ENCODE measurements around the gene ZNF668. TPM values are rescaled to one million over a fixed set of nuclear protein-coding genes. Genes with fewer than 3 reads are reported as not detected.

Gene ZNF668
- total RNA-seq, 1 donor from 2014 or later = 14.9 TPM

GRCh38 chr16:31092330-31092729 lies 18.3 kb upstream of the ZNF668 start:
- Mint-ChIP-seq H3K9me3 (no peaks in the 10 kb centered on the region), H3K4me3 (peak overlapping the region; percentile 56), H3K4me1 (ENCODE audit: low read depth) (peaks cover 27% of the 10 kb centered on the region), H3K27ac (no peak overlapping the region), H3K36me3 (ENCODE audit: low read depth) (peaks cover 5% of the 10 kb centered on the region), H3K27me3 (ENCODE audit: insufficient read depth) (no peaks in the 10 kb centered on the region)
- no peak for DNase-seq (ENCODE audit: low spot score)
- intact Hi-C loops (cut with micrococcal nuclease) = loop anchor here (5.0 kb wide), 1 partner anchor 350 kb away; the partner anchor contains the start of gene ZNF843

GRCh38 chr16:31090540-31090939 lies 16.5 kb upstream of the ZNF668 start:
- H3K4me3 Mint-ChIP-seq = no peak overlapping the region
- DNase-seq (ENCODE audit: low spot score) = no peak
- H3K4me1 Mint-ChIP-seq (ENCODE audit: low read depth) = peaks cover 18% of the 10 kb centered on the region
- H3K27me3 Mint-ChIP-seq (ENCODE audit: insufficient read depth) = no peaks in the 10 kb centered on the region
- H3K27ac Mint-ChIP-seq = peak overlapping the region; percentile 23
- no peaks in the 10 kb centered on the region for H3K9me3 Mint-ChIP-seq
- peaks cover 8% of the 10 kb centered on the region for H3K36me3 Mint-ChIP-seq (ENCODE audit: low read depth)
- intact Hi-C loops (cut with micrococcal nuclease) = loop anchor here (5.0 kb wide), 1 partner anchor 352 kb away; the partner anchor contains the start of gene ZNF843

- no peaks in the 10 kb centered on the region for H3K27me3 Mint-ChIP-seq (ENCODE audit: insufficient read depth)
- no peak overlapping the region for H3K4me3 Mint-ChIP-seq
- intact Hi-C loops (cut with micrococcal nuclease) = no loop called here
- no peak overlapping the region for H3K27ac Mint-ChIP-seq
- no peaks in the 10 kb centered on the region for H3K9me3 Mint-ChIP-seq
- DNase-seq (ENCODE audit: low spot score) = no peak
- peaks cover 12% of the 10 kb centered on the region for H3K4me1 Mint-ChIP-seq (ENCODE audit: low read depth)
- peaks cover 10% of the 10 kb centered on the region for H3K36me3 Mint-ChIP-seq (ENCODE audit: low read depth)
Measured at GRCh38 chr16:31089199-31089598, 15.2 kb upstream of the ZNF668 start.

- intact Hi-C loops (cut with micrococcal nuclease) = no loop called here
- Mint-ChIP-seq H3K4me1 (ENCODE audit: low read depth) (peaks cover 6% of the 10 kb centered on the region), H3K36me3 (ENCODE audit: low read depth) (peaks cover 10% of the 10 kb centered on the region), H3K4me3 (no peak within 1 kb of the TSS), H3K27me3 (ENCODE audit: insufficient read depth) (no peaks in the 10 kb centered on the region), H3K27ac (no peak within 1 kb of the TSS), H3K9me3 (no peaks in the 10 kb centered on the region)
- no peak for DNase-seq (ENCODE audit: low spot score)
Measured at GRCh38 chr16:31088459-31089183, 14.6 kb upstream of the ZNF668 start, which contains the start of gene PRSS53. Gene PRSS53 (minus strand): TSS chr16:31088943. CDS start chr16:31088809, 134 bp downstream.

- Mint-ChIP-seq H3K4me3 (no peak overlapping the region), H3K27me3 (ENCODE audit: insufficient read depth) (no peaks in the 10 kb centered on the region), H3K9me3 (no peaks in the 10 kb centered on the region), H3K27ac (no peak overlapping the region), H3K4me1 (ENCODE audit: low read depth) (peaks cover 6% of the 10 kb centered on the region), H3K36me3 (ENCODE audit: low read depth) (peaks cover 10% of the 10 kb centered on the region)
- DNase-seq (ENCODE audit: low spot score) = no peak
- intact Hi-C loops (cut with micrococcal nuclease) = no loop called here
Measured at GRCh38 chr16:31087971-31088370, 13.9 kb upstream of the ZNF668 start.

GRCh38 chr16:31087481-31087880 lies 13.4 kb upstream of the ZNF668 start:
- H3K9me3 Mint-ChIP-seq = no peaks in the 10 kb centered on the region
- H3K27me3 Mint-ChIP-seq (ENCODE audit: insufficient read depth) = no peaks in the 10 kb centered on the region
- no peak overlapping the region for H3K4me3 Mint-ChIP-seq
- no peak overlapping the region for H3K27ac Mint-ChIP-seq
- intact Hi-C loops (cut with micrococcal nuclease) = no loop called here
- H3K36me3 Mint-ChIP-seq (ENCODE audit: low read depth) = peaks cover 10% of the 10 kb centered on the region
- DNase-seq (ENCODE audit: low spot score) = no peak
- peaks cover 3% of the 10 kb centered on the region for H3K4me1 Mint-ChIP-seq (ENCODE audit: low read depth)

GRCh38 chr16:31086629-31086906 lies 12.5 kb upstream of the ZNF668 start:
- Mint-ChIP-seq H3K27me3 (ENCODE audit: insufficient read depth) (no peaks in the 10 kb centered on the region), H3K36me3 (ENCODE audit: low read depth) (peaks cover 13% of the 10 kb centered on the region), H3K27ac (no peak overlapping the region), H3K4me3 (no peak overlapping the region), H3K9me3 (no peaks in the 10 kb centered on the region), H3K4me1 (ENCODE audit: low read depth) (no peaks in the 10 kb centered on the region)
- intact Hi-C loops (cut with micrococcal nuclease) = no loop called here
- DNase-seq (ENCODE audit: low spot score) = no peak

- Mint-ChIP-seq H3K4me3 (no peak overlapping the region), H3K27me3 (ENCODE audit: insufficient read depth) (no peaks in the 10 kb centered on the region), H3K36me3 (ENCODE audit: low read depth) (peaks cover 13% of the 10 kb centered on the region), H3K4me1 (ENCODE audit: low read depth) (no peaks in the 10 kb centered on the region), H3K9me3 (no peaks in the 10 kb centered on the region), H3K27ac (no peak overlapping the region)
- DNase-seq (ENCODE audit: low spot score) = no peak
- intact Hi-C loops (cut with micrococcal nuclease) = no loop called here
Measured at GRCh38 chr16:31085873-31086628, 12.0 kb upstream of the ZNF668 start.

- Mint-ChIP-seq H3K36me3 (ENCODE audit: low read depth) (peaks cover 13% of the 10 kb centered on the region), H3K4me3 (no peak overlapping the region), H3K27ac (no peak overlapping the region), H3K4me1 (ENCODE audit: low read depth) (no peaks in the 10 kb centered on the region), H3K27me3 (ENCODE audit: insufficient read depth) (no peaks in the 10 kb centered on the region), H3K9me3 (no peaks in the 10 kb centered on the region)
- intact Hi-C loops (cut with micrococcal nuclease) = no loop called here
- no peak for DNase-seq (ENCODE audit: low spot score)
Measured at GRCh38 chr16:31085411-31085810, 11.4 kb upstream of the ZNF668 start.

- peaks cover 12% of the 10 kb centered on the region for H3K36me3 Mint-ChIP-seq (ENCODE audit: low read depth)
- no peak overlapping the region for H3K27ac Mint-ChIP-seq
- H3K4me1 Mint-ChIP-seq (ENCODE audit: low read depth) = no peaks in the 10 kb centered on the region
- intact Hi-C loops (cut with micrococcal nuclease) = no loop called here
- H3K9me3 Mint-ChIP-seq = no peaks in the 10 kb centered on the region
- no peak overlapping the region for H3K4me3 Mint-ChIP-seq
- no peak for DNase-seq (ENCODE audit: low spot score)
- H3K27me3 Mint-ChIP-seq (ENCODE audit: insufficient read depth) = no peaks in the 10 kb centered on the region
Measured at GRCh38 chr16:31084584-31085302, 10.7 kb upstream of the ZNF668 start.

- no peaks in the 10 kb centered on the region for H3K27me3 Mint-ChIP-seq (ENCODE audit: insufficient read depth)
- no peak overlapping the region for H3K4me3 Mint-ChIP-seq
- no peaks in the 10 kb centered on the region for H3K9me3 Mint-ChIP-seq
- no peak for DNase-seq (ENCODE audit: low spot score)
- H3K4me1 Mint-ChIP-seq (ENCODE audit: low read depth) = no peaks in the 10 kb centered on the region
- peaks cover 13% of the 10 kb centered on the region for H3K36me3 Mint-ChIP-seq (ENCODE audit: low read depth)
- H3K27ac Mint-ChIP-seq = no peak overlapping the region
- intact Hi-C loops (cut with micrococcal nuclease) = no loop called here
Measured at GRCh38 chr16:31083981-31084380, 9.9 kb upstream of the ZNF668 start.

- H3K4me3 Mint-ChIP-seq = no peak overlapping the region
Measured at GRCh38 chr16:31083556-31083955, 9.5 kb upstream of the ZNF668 start.

GRCh38 chr16:31083081-31083480 lies 9.0 kb upstream of the ZNF668 start:
- Mint-ChIP-seq H3K36me3 (ENCODE audit: low read depth) (peaks cover 20% of the 10 kb centered on the region), H3K4me3 (no peak overlapping the region), H3K27ac (no peak overlapping the region), H3K27me3 (ENCODE audit: insufficient read depth) (no peaks in the 10 kb centered on the region), H3K9me3 (no peaks in the 10 kb centered on the region), H3K4me1 (ENCODE audit: low read depth) (no peaks in the 10 kb centered on the region)
- DNase-seq (ENCODE audit: low spot score) = no peak
- intact Hi-C loops (cut with micrococcal nuclease) = no loop called here

More at GRCh38 chr16:31083556-31083955, 9.5 kb upstream of the ZNF668 start:
- H3K27me3 Mint-ChIP-seq (ENCODE audit: insufficient read depth) = no peaks in the 10 kb centered on the region
- intact Hi-C loops (cut with micrococcal nuclease) = no loop called here
- H3K27ac Mint-ChIP-seq = no peak overlapping the region
- H3K9me3 Mint-ChIP-seq = no peaks in the 10 kb centered on the region
- H3K36me3 Mint-ChIP-seq (ENCODE audit: low read depth) = peaks cover 17% of the 10 kb centered on the region
- no peak for DNase-seq (ENCODE audit: low spot score)
- no peaks in the 10 kb centered on the region for H3K4me1 Mint-ChIP-seq (ENCODE audit: low read depth)

Data from activated T-helper 1 cell treated with anti-CD3 and anti-CD28 coated beads, Interleukin-12 subunit alpha, Interleukin-12 subunit beta, Interleukin-2, Interleukin-4 antibody, amounts not matched to agents 30 ng/mL and 10 ng/mL and 1 ng/mL, durations not matched to agents 14 hours and 24 hours and 36 hours (primary cell).